GM19193 (cell line): ENCODE data around the gene KBTBD12.

Experiments
- POLR2A ChIP-seq: IDR thresholded peaks from 4 replicates; pipeline ENCODE4 v1.6.1; 2011; ENCODE audit not compliant: insufficient read depth, insufficient read length; ENCODE audit errors: extremely low read depth

The KBTBD12 gene

DNA sequence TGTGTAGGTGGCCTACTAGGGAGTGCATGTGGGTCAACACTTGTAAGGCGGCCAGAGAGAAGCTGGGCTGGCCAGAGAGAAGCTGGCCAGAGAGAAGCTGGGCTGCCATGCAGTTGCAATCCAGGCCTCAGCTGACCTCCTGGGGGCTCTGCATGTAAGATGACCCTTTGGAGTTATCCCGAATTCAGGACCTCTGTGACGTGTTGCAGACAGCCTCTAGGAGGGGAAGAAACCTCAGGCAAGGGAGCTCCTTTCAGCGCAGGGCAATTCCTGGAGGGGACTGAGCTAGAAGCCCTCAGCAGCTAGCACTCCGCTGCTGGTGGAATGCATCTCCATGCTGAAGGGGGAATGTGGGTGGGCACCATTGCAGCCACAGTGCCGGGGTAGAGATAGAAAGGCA, 15.8 kb upstream of the KBTBD12 start:
- no peak for TF ChIP-seq POLR2A

DNA sequence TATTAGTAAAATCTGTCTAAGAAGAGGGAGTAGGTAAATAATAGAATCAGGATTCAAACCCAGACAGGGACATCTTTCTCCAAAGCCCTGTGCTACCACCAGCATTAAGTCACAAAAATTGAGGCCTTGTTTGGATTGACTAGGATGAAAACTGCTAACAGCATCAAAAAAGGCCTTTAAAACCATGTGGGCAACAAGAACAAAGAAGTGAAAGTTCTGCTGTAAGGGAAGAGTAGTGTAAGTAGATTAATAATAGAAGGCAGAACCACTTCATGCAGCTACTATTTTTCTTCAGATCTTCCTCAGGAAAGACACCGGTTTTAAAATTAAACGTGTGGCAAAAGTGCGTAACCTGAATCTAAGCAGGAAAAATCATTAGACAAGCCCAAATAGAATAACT, 15.3 kb upstream of the KBTBD12 start:
- TF ChIP-seq POLR2A = no peak

DNA sequence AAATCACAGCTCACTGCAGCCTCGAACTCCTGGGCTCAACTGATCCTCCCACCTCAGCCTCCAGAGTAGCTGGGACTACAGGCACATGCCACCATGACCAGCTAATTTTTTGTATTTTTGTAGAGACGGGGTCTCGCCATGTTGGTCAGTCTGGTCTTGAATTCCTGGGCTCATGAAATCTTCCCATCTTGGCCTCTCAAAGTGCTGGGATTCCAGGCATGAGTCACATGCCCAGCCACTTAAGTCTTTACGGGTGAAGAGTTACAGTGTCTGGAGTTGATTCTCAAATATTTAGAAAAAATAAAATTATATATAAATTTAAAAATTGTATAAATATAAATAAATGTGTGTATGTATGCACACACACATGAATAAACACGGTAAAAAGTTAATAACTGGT, 14.5 kb upstream of the KBTBD12 start:
- no peak for TF ChIP-seq POLR2A

DNA sequence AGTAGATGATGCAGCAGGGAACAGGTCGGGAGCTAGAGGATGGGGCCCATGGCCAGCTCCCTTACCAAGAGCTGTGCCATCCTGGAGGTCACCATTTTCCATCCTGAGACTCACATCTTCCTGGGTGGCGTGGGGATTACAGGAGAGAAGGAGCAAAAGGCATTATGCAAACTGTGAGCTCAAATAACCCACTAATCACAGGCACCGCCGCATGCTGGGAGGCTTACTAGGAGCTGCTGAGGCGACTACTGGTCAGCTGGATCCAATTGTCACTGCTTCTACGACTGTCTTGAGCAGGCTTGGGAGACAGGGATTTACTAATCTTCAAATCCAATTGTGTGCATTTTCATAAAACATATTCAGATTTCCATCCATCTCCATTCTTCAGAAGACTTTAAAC, 12.5 kb upstream of the KBTBD12 start:
- TF ChIP-seq POLR2A = no peak

DNA sequence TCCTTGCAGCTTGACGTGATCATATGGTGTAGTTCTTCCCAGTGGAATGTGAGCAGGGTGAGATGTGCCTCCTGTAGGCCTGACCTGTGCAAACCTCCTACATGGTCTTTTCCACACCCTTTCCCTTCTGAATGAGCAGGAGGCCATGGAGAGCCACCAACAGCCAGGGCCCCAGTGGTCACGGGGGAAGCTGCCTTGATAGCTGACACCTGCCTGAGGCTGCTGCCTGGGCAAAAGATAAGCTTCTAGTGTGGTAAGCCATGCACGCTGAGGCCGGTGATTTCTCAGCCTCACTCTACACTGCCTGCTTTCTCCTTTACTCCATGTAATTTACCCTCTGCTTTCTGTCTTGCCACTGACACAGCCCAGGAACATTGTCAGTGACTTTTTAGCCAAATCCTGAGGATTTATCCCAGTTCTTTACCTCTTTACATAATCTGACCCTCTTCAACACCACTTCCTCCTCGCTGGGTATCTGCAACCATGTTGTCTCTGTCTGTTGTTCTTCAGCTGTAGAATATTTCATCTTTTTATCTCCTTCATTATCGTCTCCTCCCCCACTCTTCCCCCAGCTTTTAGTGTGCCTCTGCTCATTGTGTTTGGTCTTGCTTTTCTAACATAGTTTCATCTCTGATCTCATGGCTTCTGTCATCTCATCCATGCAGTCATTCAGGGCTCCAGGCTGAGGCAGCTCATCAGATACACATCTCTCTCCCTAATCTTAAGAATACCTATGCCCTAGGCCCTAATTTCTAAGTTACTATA, 11.2 kb upstream of the KBTBD12 start:
- no peak for TF ChIP-seq POLR2A

DNA sequence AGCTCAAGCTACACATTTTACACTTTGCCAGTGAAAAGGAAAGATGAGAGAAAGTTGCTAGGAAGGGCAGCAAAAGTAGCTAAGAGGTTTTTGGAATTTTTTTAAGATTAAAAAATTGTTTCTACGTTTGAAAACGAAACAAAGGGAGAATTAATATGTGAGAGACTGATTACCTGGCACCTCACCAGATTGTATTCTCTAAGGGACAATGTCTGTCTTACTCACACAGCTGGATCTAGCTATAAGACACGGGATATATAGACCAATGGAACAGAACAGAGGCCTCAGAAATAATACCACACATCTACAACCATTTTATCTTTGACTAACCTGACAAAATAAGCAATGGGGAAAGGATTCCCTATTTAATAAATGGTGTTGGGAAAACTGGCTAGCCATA, 9.5 kb upstream of the KBTBD12 start:
- TF ChIP-seq POLR2A = no peak

DNA sequence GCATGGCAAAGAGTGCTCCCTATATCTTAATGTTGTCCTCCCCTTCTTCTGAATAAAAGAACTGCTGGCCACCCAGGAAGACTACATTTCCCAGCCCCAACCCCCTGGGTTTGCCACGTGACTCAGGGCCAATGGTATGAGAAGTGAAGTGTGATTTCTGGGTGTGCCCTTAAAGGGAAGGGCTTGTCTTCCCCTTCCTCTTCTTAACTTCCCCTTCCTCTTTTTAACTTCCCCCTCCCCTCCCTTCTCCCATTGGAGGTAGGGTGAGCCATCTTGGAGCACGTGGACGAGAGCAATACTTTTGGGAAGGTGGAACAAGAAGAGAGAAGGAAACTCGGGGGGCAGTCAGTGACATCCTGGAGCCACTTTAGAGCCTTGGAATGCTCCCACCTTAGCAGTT, 6.8 kb upstream of the KBTBD12 start:
- TF ChIP-seq POLR2A = no peak

DNA sequence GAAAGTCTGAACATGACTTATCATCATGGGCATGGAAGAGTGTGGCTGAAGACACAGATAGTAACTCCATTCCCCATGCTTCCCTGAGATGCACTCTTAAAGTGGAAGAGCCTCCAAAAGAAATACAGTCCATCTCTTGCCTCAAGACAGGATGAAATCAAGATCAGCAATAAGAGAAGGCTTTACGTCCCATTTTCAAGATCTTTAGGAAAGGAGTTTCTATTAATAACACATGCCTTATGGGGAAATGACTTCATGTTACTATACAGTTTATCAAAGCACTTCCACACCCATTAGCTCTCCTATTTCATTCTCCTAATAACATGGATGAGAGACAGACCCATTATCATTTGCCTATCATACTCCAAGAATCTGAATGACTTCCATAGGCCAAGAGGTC, 6.1 kb upstream of the KBTBD12 start:
- TF ChIP-seq POLR2A = no peak

DNA sequence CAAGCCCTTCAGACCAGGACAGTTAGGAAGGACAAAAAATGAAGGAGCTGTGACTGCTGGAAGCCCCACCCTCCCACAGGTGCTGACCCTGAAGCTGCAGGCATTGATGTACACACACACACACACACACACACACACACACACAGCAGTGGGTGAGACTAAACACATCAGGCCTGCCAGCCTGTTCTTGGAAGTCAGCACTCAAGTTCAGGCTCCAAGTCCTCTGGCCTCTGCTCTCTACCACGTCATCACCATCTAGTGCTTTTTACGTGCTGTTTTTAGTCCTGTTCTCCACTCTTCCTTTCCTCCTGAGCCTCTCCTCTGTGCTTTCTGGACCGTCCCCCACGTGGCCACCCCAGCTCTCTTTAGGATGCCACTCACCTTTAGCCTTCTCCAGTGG, 5.4 kb upstream of the KBTBD12 start:
- no peak for TF ChIP-seq POLR2A

DNA sequence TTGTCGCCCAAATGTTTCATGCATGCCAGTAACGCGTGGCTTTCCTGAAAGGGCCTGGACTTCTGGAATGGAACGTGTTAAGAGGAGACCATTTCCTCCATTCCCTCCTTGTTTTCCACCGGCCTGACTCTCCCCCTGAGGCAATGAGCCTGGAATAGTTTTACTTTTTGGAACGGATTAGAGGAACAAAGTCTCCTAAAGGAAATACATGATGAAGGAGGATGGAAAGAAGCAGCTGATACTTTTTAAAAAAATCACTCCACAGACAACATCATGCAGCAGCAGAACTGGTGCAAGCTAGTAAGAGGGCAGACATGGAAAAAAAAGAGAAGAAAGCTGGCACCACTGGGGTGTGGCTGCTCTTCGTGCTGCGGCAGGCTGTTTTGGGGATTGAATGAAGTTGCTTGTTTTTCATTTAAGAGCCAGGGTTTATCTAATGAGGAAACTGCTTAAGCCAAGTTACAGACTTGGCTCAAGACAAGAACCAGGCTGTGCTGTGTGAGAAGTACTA, 3.6 kb upstream of the KBTBD12 start:
- no peak for TF ChIP-seq POLR2A

DNA sequence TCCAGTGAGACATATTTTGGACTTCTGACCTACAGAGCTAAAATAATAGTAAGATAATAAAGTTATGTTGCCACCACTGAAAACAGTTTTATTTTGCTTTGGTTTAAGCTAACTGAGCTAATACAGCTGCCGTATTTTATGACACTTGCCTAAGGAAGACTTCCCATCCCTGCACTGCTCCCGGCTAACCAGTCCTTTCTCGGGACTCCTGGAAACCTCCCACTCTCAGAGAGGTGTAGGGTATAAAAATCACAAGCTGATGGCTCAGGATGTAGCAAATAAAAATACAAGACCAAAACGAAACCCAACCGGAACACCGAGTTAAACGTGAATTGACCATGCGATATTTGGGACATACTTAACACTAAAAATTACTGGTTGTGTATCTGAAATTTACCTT, 448 bp upstream of the KBTBD12 start:
- TF ChIP-seq POLR2A = no peak

DNA sequence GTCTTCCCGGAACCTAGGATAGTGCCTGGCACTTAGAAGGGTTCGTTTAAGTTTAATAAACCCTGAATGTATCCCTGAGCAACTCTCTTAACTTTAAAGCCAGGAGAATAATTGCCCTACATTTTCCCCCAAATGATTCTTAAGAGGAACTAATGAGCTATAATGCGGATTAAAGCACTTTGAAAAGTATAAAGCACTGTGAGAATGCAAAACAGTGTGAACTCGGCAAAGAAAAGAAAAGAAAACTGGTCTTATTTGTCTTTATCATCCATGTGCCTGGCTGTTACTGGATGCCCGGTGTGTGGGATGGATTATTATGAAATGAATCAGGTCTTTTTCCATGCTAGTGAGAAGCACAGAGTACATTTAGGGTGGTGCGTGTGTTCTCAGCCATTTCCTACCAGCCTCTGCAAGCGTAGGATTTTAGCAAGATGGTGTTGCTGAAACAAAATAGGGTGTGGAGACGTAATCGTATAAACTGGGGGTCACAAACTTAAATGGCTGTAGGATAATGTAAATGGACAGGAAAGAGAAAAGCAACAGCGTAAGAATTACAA, 983 bp downstream of the KBTBD12 start:
- no peak for TF ChIP-seq POLR2A

DNA sequence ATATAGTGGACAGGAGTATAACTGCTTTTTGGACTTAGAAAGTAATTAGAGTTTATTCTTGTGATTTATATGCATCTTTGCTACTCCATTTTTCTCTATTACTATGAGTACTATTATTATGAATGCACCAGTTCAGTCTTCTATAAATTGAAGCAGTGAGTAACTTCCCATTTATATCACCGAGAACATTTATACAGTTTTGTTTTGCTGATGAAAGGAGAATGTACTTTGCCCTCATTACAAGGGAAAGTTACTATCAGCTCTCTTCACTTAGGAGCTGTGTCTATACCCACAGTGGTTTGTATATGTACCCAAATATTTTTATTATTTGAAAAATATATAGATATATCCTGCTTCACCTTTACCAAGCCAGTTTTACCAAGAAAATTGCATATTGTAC, 5.7 kb downstream of the KBTBD12 start:
- TF ChIP-seq POLR2A = no peak

DNA sequence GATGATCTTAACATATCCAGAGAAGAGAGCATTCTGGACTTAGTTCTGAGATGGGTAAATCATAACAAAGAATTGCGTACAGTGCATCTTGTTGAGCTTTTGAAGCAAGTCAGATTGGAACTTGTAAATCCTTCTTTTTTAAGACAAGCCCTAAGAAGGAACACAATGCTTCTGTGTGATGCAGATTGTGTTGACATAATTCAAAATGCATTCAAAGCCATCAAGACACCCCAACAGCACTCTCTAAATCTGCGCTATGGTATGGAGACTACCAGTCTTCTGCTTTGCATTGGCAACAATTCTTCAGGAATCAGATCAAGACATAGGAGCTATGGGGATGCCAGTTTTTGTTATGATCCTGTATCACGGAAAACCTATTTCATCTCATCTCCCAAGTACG, 8.6 kb downstream of the KBTBD12 start:
- TF ChIP-seq POLR2A = no peak

DNA sequence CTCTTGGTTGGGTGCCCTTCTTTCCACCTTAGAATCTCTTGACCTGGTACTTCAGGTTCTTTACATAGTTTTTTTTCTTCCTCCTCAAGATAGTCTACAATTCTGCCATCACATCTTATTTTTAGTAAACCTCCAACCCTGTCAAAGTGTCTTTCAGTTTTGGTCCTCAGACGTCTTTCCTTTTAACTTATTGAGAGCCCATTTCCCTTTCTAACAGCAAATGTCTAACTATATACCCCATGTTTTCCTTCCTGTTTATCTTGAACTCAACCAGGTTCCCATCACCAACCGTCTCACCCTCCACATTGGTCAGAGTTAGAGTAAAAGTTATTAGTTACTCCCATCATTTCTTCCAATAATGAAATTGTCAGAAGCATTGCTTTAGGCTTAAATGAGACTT, 10.4 kb downstream of the KBTBD12 start:
- TF ChIP-seq POLR2A = no peak

DNA sequence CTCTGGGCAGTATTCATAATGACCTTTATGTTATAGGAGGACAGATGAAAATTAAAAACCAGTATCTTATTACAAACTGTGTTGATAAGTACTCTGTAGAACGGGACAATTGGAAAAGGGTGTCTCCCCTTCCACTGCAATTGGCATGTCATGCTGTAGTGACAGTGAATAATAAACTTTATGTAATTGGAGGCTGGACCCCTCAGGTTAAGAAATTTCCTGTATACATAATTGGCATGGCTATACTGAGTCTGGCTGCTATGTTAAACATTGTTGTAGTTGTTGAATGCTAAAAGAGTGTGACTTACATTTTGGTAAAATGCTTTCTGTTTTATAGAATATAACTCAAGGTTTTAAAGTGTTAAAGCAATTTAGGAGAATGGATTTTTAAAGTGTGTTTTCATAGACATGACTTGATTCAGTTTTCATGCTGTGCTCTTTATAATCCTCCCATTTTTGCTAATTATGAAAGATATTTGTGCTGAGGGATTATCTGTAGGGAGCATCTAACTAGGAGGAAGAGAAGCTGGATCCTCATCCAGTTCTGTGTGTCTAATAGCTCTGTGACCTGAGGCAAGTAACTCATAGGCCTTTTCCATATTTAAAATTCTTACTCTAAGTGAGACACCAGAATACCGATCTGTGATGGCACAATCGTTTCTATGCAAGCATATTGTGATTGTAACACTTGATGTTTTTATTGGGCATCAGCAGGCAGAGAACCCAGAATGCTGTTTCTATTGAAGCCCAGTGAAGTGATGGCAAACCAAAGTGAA, 13.0 kb downstream of the KBTBD12 start:
- TF ChIP-seq POLR2A = no peak
